ENCODE results near the gene SMYD3. TPM values are rescaled to one million over a fixed set of nuclear protein-coding genes. Genes with fewer than 3 reads are reported as not detected.

SMYD3 gene
- total RNA-seq, 1 donor from 2014 or later: 35.4 TPM

DNA sequence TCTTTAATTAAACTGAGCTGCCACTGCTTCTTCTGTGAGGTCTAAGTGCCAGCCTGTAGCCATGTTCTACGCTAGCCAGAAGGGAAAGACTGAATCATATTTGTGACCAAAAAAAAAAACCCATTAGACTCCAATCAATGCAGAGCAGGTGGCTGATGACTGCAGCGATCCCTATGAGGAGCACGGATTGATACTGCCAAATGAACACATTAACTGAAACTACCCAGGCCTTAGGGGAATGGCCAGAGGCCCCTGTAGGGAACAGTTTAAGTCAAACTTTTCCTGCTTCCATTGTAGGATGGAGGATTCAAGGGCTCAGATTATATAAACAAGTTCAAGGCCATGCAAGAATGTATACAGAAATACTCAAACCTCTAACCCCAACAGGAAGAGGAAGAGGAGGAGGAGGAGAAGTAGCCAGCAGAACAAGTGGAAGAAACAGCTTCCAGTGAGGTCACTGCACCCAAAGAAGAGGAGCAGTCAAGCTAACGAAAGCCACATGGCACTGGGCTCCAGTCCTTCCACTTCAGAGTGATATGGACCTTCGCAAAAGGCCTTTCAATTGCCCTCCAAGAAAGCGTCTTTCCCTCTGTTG is 328.3 kb downstream of the SMYD3 start:
- H3K27ac Mint-ChIP-seq (ENCODE audit: unreplicated experiment): no peak overlapping the region
- no peaks in the 10 kb centered on the region for H3K9me3 Mint-ChIP-seq (ENCODE audit: unreplicated experiment)

GRCh38 chr1:246176126-246177024 is 330.7 kb downstream of the SMYD3 start:
- peaks cover 3% of the 10 kb centered on the region for H3K4me1 Mint-ChIP-seq (ENCODE audit: unreplicated experiment)
- H3K27ac Mint-ChIP-seq (ENCODE audit: unreplicated experiment): no peak overlapping the region
- H3K9me3 Mint-ChIP-seq (ENCODE audit: unreplicated experiment): no peaks in the 10 kb centered on the region
- no peak for TF ChIP-seq CTCF (IDR thresholded peaks at IDR 0.05; ENCODE audit: unreplicated experiment)
- peaks cover 4% of the 10 kb centered on the region for H3K27me3 Mint-ChIP-seq (ENCODE audit: unreplicated experiment)
- no peak overlapping the region for H3K4me3 Mint-ChIP-seq (ENCODE audit: unreplicated experiment)
- no peaks in the 10 kb centered on the region for H3K36me3 Mint-ChIP-seq (ENCODE audit: low read depth, unreplicated experiment)
- no peak for DNase-seq (ENCODE audit: low spot score)

More for the DNA sequence above, 328.3 kb downstream of the SMYD3 start:
- Mint-ChIP-seq H3K4me3 (ENCODE audit: unreplicated experiment) (no peak overlapping the region), H3K36me3 (ENCODE audit: low read depth, unreplicated experiment) (no peaks in the 10 kb centered on the region), H3K4me1 (ENCODE audit: unreplicated experiment) (peaks cover 12% of the 10 kb centered on the region), H3K27me3 (ENCODE audit: unreplicated experiment) (no peaks in the 10 kb centered on the region)
- TF ChIP-seq CTCF (IDR thresholded peaks at IDR 0.05; ENCODE audit: unreplicated experiment): no peak
- no peak for DNase-seq (ENCODE audit: low spot score)

GRCh38 chr1:246170574-246171261 is 336.4 kb downstream of the SMYD3 start:
- Mint-ChIP-seq H3K4me1 (ENCODE audit: unreplicated experiment) (no peaks in the 10 kb centered on the region), H3K9me3 (ENCODE audit: unreplicated experiment) (no peaks in the 10 kb centered on the region), H3K4me3 (ENCODE audit: unreplicated experiment) (no peak overlapping the region), H3K36me3 (ENCODE audit: low read depth, unreplicated experiment) (no peaks in the 10 kb centered on the region), H3K27me3 (ENCODE audit: unreplicated experiment) (peaks cover 4% of the 10 kb centered on the region), H3K27ac (ENCODE audit: unreplicated experiment) (no peak overlapping the region)
- no peak for TF ChIP-seq CTCF (IDR thresholded peaks at IDR 0.05; ENCODE audit: unreplicated experiment)
- DNase-seq (ENCODE audit: low spot score): no peak

GRCh38 chr1:246169486-246169885 is 337.6 kb downstream of the SMYD3 start:
- no peak overlapping the region for H3K4me3 Mint-ChIP-seq (ENCODE audit: unreplicated experiment)
- TF ChIP-seq CTCF (IDR thresholded peaks at IDR 0.05; ENCODE audit: unreplicated experiment): no peak
- H3K27ac Mint-ChIP-seq (ENCODE audit: unreplicated experiment): no peak overlapping the region
- DNase-seq (ENCODE audit: low spot score): no peak
- H3K9me3 Mint-ChIP-seq (ENCODE audit: unreplicated experiment): no peaks in the 10 kb centered on the region
- H3K4me1 Mint-ChIP-seq (ENCODE audit: unreplicated experiment): peaks cover 8% of the 10 kb centered on the region
- no peaks in the 10 kb centered on the region for H3K36me3 Mint-ChIP-seq (ENCODE audit: low read depth, unreplicated experiment)
- H3K27me3 Mint-ChIP-seq (ENCODE audit: unreplicated experiment): peaks cover 5% of the 10 kb centered on the region

Data from endothelial cell (in vitro differentiated cells).